Loucy (cell line): Measurements from ENCODE around the gene ZC2HC1B.

Experiments
- H2AFZ ChIP-seq: fragments of 200-600 bp; sonication (generic); 2 replicates; pipeline ENCODE4 v1.6.0; 2016; ENCODE audit warnings: antibody characterized with exemption, mild to moderate bottlenecking, low read length, moderate library complexity
- H3F3A ChIP-seq: fragments of 200-600 bp; 2 replicates; pipeline ENCODE4 v1.6.0; 2016; ENCODE audit warnings: antibody characterized with exemption, low read depth, mild to moderate bottlenecking
- H3K27me3 ChIP-seq: fragments of 200-600 bp; sonication (generic); 2 replicates; pipeline ENCODE4 v1.6.1; 2014; ENCODE audit warnings: low read length, mild to moderate bottlenecking; ENCODE audit not compliant: insufficient read depth, poor library complexity, severe bottlenecking
- H3K36me3 ChIP-seq: fragments of 200-600 bp; sonication (generic); 2 replicates; pipeline ENCODE4 v1.6.1; 2016; ENCODE audit warnings: low read length; ENCODE audit not compliant: insufficient read depth
- H3K4me1 ChIP-seq: fragments of 200-600 bp; sonication (generic); 2 replicates; pipeline ENCODE4 v1.5.1; 2014; ENCODE audit warnings: low read length, mild to moderate bottlenecking; ENCODE audit not compliant: insufficient read depth, poor library complexity, severe bottlenecking
- H3K4me2 ChIP-seq: fragments of 200-600 bp; sonication (generic); 2 replicates; pipeline ENCODE4 v1.6.0; 2014; ENCODE audit warnings: antibody characterized with exemption, low read length, low read depth, mild to moderate bottlenecking; ENCODE audit not compliant: poor library complexity, severe bottlenecking
- H3K4me3 ChIP-seq: fragments of 200-600 bp; sonication (generic); 2 replicates; pipeline ENCODE4 v1.5.1; 2014; ENCODE audit warnings: low read length, mild to moderate bottlenecking, mixed read lengths; ENCODE audit not compliant: poor library complexity, severe bottlenecking
- H3K79me2 ChIP-seq: fragments of 200-600 bp; sonication (generic); 2 replicates; pipeline ENCODE4 v1.6.1; 2014; ENCODE audit warnings: low read length; ENCODE audit not compliant: insufficient read depth
- H3K9ac ChIP-seq: fragments of 200-600 bp; sonication (generic); 2 replicates; pipeline ENCODE4 v1.6.0; 2014; ENCODE audit warnings: mild to moderate bottlenecking, low read depth, low read length, moderate library complexity; ENCODE audit not compliant: poor library complexity, severe bottlenecking
- H3K9me2 ChIP-seq: fragments of 200-600 bp; sonication (generic); replicated peaks from 2 replicates; pipeline ENCODE4 v1.6.1; 2016; ENCODE audit warnings: low read depth, low read length, mixed read lengths
- H3K9me3 ChIP-seq: fragments of 200-600 bp; sonication (generic); 2 replicates; pipeline ENCODE4 v1.6.1; 2014; ENCODE audit warnings: mild to moderate bottlenecking, antibody characterized with exemption, low read length, low read depth; ENCODE audit not compliant: insufficient read depth
- H4K20me1 ChIP-seq: fragments of 200-600 bp; sonication (generic); 2 replicates; pipeline ENCODE4 v1.6.0; 2014; ENCODE audit warnings: antibody characterized with exemption, low read length, mild to moderate bottlenecking; ENCODE audit not compliant: insufficient read depth, poor library complexity, severe bottlenecking
- EZH2phosphoT487 ChIP-seq: fragments of 200-600 bp; IDR thresholded peaks from 2 replicates; pipeline ENCODE4 v1.6.1; 2018; ENCODE audit warnings: antibody characterized with exemption, mild to moderate bottlenecking, moderate library complexity, borderline replicate concordance
- TF ChIP-seq, protein P1 (sequence below): fragments of 200-600 bp; sonication (generic); conservative IDR thresholded peaks from 2 replicates; pipeline ENCODE4 v1.5.1; 2014; ENCODE audit warnings: mild to moderate bottlenecking, antibody characterized with exemption, low read length

The ZC2HC1B gene

DNA sequence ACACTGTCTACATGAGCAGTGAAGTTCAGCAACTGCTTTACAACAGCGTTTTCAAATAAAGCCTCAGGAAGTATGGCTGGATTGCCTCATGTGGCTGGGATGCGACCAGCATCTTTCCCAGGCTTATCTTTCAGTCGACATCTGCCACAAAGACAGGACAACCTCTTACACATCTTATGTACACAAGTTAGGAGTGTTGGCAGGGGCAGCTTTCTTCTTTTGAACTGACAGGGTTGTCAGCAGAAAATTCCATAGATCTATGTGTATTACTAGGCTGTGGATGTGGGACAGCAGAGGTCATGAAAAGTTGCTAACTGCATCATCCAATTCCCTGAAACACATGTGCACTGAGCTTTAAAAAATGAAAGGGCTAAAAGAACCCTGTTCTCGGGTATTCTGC lies 95.7 kb downstream of the ZC2HC1B start:
- H3K4me2 ChIP-seq = no peak overlapping the region
- H4K20me1 ChIP-seq = no peaks in the 10 kb centered on the region
- H3K27me3 ChIP-seq = no peaks in the 10 kb centered on the region
- H3K36me3 ChIP-seq = no peaks in the 10 kb centered on the region; the same call in 1 of the 2 replicates
- no peaks in the 10 kb centered on the region for H3K9me3 ChIP-seq
- no peaks in the 10 kb centered on the region for H3K79me2 ChIP-seq
- TF ChIP-seq, protein P1, sequence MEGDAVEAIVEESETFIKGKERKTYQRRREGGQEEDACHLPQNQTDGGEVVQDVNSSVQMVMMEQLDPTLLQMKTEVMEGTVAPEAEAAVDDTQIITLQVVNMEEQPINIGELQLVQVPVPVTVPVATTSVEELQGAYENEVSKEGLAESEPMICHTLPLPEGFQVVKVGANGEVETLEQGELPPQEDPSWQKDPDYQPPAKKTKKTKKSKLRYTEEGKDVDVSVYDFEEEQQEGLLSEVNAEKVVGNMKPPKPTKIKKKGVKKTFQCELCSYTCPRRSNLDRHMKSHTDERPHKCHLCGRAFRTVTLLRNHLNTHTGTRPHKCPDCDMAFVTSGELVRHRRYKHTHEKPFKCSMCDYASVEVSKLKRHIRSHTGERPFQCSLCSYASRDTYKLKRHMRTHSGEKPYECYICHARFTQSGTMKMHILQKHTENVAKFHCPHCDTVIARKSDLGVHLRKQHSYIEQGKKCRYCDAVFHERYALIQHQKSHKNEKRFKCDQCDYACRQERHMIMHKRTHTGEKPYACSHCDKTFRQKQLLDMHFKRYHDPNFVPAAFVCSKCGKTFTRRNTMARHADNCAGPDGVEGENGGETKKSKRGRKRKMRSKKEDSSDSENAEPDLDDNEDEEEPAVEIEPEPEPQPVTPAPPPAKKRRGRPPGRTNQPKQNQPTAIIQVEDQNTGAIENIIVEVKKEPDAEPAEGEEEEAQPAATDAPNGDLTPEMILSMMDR = no peak
- TF ChIP-seq EZH2phosphoT487 = no peak
- peaks cover 4% of the 10 kb centered on the region for H3F3A ChIP-seq
- H3K4me1 ChIP-seq = peaks cover 58% of the 10 kb centered on the region
- no peak overlapping the region for H3K9ac ChIP-seq
- H3K9me2 ChIP-seq = no peaks in the 10 kb centered on the region
- no peak overlapping the region for H2AFZ ChIP-seq
- no peak overlapping the region for H3K4me3 ChIP-seq

DNA sequence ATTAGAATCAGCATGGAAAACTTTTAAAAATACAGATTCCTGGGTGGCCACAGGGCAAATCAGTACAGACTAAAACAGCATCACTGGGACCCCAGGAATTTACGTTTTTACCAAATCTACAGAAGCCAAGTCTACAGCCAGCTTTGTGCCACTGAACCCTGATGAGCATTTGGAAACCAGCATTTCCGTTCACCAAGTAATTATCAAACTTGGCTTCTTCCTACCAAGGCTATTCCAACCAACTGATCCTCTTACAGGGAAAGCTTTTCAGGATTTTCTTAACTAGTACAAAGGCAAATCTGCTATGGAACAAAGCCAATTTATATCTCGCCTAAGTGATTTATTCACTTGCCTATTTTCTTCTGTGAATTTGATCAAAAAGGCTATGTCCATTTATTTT lies 96.8 kb downstream of the ZC2HC1B start:
- TF ChIP-seq EZH2phosphoT487 = no peak
- H3K36me3 ChIP-seq = no peaks in the 10 kb centered on the region; the same call in 1 of the 2 replicates
- H3K79me2 ChIP-seq = no peaks in the 10 kb centered on the region
- no peak overlapping the region for H3K4me3 ChIP-seq
- H3K4me1 ChIP-seq = peaks cover 64% of the 10 kb centered on the region
- no peaks in the 10 kb centered on the region for H4K20me1 ChIP-seq
- H3F3A ChIP-seq = peaks cover 6% of the 10 kb centered on the region
- H3K27me3 ChIP-seq = no peaks in the 10 kb centered on the region
- H3K9me2 ChIP-seq = no peaks in the 10 kb centered on the region
- no peak overlapping the region for H2AFZ ChIP-seq
- no peak overlapping the region for H3K9ac ChIP-seq
- no peak overlapping the region for H3K4me2 ChIP-seq
- H3K9me3 ChIP-seq = no peaks in the 10 kb centered on the region

DNA sequence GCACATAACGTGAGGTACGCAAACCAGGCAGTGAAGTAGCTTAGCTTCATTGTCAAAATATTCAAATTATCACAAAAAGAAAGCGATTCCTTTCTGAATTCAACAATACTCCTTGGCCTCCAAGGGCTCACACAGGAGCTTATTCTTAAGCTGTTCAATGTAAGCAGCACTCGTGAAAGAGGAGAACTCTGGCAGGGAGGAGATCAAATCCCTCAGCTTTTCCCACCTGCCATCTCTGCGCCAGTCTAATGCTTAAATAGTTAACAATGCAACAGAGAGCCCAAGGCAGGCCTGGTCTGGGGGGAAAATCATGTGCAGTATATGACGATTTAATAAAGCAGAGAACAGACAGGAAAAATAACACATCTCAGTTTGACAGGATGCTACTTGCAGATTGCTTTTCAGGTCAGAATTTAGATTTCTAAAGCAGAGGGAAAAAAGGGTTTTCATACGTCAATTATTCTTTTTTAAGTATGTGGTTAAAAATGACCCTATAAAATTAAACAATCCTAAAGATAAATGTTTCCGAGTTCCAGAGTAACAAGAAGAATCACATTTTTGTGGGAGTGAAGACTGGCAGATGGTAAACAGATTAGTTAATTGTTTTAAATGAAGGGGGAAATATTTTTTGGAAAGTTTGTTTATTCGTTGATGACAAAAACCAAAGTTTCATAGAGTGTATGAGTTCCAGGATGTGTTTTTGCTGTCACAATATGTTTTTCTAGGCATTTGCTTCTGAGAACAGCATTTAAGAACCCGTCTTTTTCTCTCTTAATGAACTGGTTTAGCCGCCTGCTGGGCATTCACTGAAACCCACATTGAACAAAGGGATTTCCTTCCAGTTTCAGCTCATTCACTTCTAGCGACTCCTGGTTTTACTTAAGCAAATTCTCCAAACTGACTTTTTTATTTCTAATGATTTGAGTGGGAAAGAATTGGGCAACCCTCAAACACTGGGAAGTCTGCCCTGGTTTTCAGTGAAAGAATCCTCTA lies 97.9 kb downstream of the ZC2HC1B start:
- no peaks in the 10 kb centered on the region for H3K79me2 ChIP-seq
- H3K9me2 ChIP-seq = no peaks in the 10 kb centered on the region
- peak overlapping the region; percentile 27 for H3K9ac ChIP-seq
- peak overlapping the region; percentile 67 for H3K4me2 ChIP-seq
- no peak overlapping the region for H2AFZ ChIP-seq
- no peaks in the 10 kb centered on the region for H3K27me3 ChIP-seq
- H3K9me3 ChIP-seq = no peaks in the 10 kb centered on the region
- TF ChIP-seq, protein P1 = peak; percentile 48
- no peak for TF ChIP-seq EZH2phosphoT487
- H3K36me3 ChIP-seq = no peaks in the 10 kb centered on the region; the same call in 1 of the 2 replicates
- H3K4me1 ChIP-seq = peaks cover 68% of the 10 kb centered on the region
- peaks cover 6% of the 10 kb centered on the region for H3F3A ChIP-seq
- H4K20me1 ChIP-seq = no peaks in the 10 kb centered on the region
- H3K4me3 ChIP-seq = no peak overlapping the region
